ENCODE results near the gene CD70. TPM values are rescaled to one million over a fixed set of nuclear protein-coding genes. Genes with fewer than 3 reads are reported as not detected.
A peak's percentile ranks its signal among the peaks of the same experiment; 100 is the strongest.
"Not testable (repeated sequence)": the region's sequence is repeated elsewhere in the genome, so short reads cannot be mapped to it uniquely, and the experiment has no call there.

Gene CD70
- total and polyA plus RNA-seq, 2 of the 8 experiments (the other 6 are each of a cell fraction or from before 2014, with no cell fraction given), result 1.3 to 12.0 TPM

DNA sequence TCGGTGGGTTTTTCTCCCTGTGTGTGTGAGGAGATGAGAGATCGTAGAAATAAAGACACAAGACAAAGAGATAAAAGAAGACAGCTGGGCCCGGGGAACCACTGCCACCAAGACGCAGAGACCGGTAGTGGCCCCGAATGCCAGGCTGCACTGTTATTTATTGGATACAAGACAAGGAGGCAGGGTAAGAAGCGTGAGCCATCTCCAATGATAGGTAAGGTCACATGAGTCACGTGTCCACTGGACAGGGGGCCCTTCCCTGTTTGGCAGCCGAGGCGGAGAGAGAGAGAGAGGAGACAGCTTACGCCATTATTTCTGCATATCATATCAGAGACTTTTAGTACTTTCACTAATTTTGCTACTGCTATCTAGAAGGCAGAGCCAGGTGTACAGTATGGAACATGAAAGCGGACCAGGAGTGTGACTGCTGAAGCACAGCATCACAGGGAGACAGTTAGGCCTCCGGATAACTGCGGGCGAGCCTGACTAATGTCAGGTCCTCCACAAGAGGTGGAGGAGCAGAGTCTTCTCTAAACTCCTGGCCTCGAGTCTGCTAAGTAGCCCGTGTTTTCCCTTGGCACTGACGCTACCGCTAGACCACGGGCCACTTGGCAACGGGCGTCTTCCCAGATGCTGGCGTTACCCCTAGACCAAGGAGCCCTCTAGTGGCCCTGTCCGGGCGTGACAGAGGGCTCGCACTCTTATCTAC, 42.0 kb upstream of the CD70 start:
- H3K56ac ChIP-seq (replicated peaks; ENCODE audit: insufficient read length, low read depth, low read length); H4K20me1 ChIP-seq (replicated peaks in 1 of 2; ENCODE audit: control insufficient read depth in 1 of 2, insufficient read depth in 2 of 2, low read length in 2 of 2); H3K4ac ChIP-seq (replicated peaks; ENCODE audit: insufficient read length, low read depth, low read length); H2AK5ac ChIP-seq (ENCODE audit: low read depth, low read length); H3K9ac ChIP-seq (replicated peaks in 1 of 4; ENCODE audit: extremely low read depth in 1 of 4, low read depth in 3 of 4, low read length in 3 of 4); H2BK5ac ChIP-seq (ENCODE audit: low read depth, low read length); H2BK20ac ChIP-seq (ENCODE audit: low read length); H2BK12ac ChIP-seq (ENCODE audit: low read depth, low read length); H3K4me1 ChIP-seq (replicated peaks in 1 of 4; ENCODE audit: control insufficient read depth in 3 of 4, insufficient read depth in 4 of 4, low read length in 3 of 4); H4K8ac ChIP-seq (ENCODE audit: extremely low read depth, insufficient read depth, low read length); H4K5ac ChIP-seq (ENCODE audit: insufficient read length, low read depth, low read length); H3K79me1 ChIP-seq (ENCODE audit: low read depth, low read length); H3K23ac ChIP-seq (ENCODE audit: insufficient read length); H3K36me3 ChIP-seq (ENCODE audit: control insufficient read depth in 2 of 4, insufficient read depth in 4 of 4, low read length in 3 of 4); H3K27me3 ChIP-seq (replicated peaks in 1 of 4; ENCODE audit: control insufficient read depth in 3 of 4, extremely low read depth in 1 of 4, insufficient read depth in 3 of 4, low read length in 3 of 4); H3K4me2 ChIP-seq (ENCODE audit: insufficient read depth in 1 of 2, low read depth in 2 of 2, low read length in 2 of 2); H3K14ac ChIP-seq (ENCODE audit: insufficient read length); H3K4me3 ChIP-seq (ENCODE audit: extremely low read depth in 1 of 4, insufficient read depth in 2 of 4, low read depth in 3 of 4, low read length in 4 of 4); H2BK15ac ChIP-seq (ENCODE audit: low read length); H4K91ac ChIP-seq (replicated peaks; ENCODE audit: insufficient read length, low read length); FAIRE-seq; H2BK120ac ChIP-seq (replicated peaks; ENCODE audit: low read depth, low read length); H3K18ac ChIP-seq (ENCODE audit: extremely low read depth, low read length); H3K27ac ChIP-seq (ENCODE audit: low read depth, low read length); H3K79me2 ChIP-seq (ENCODE audit: control insufficient read depth in 1 of 2, insufficient read depth in 2 of 2, low read length in 2 of 2); POLR2A ChIA-PET (ENCODE audit: partially characterized antibody); H2AFZ ChIP-seq (ENCODE audit: low read length); H3K23me2 ChIP-seq (ENCODE audit: low read depth, low read length): not testable (repeated sequence)
- peaks cover 5 to 20% of the 10 kb centered on the region in 2 experiments; a peak in 3 of 4 replicates for H3K9me3 ChIP-seq (ENCODE audit: insufficient read depth in 2 of 2, low read depth in 1 of 2, low read length in 1 of 2)
- WGBS, 2 experiments (ENCODE audit: extremely low coverage in 1 of 2, insufficient coverage in 1 of 2, insufficient read length in 1 of 2, insufficient replicate concordance in 2 of 2, low coverage in 1 of 2, low lambda C conversion rate in 2 of 2, missing lambda C conversion rate in 1 of 2), result 58% methylated on average over 26 of the region's 26 CpGs; no CpG with 5 or more reads in 1 of the 2 experiments
- TF ChIP-seq, protein P1, sequence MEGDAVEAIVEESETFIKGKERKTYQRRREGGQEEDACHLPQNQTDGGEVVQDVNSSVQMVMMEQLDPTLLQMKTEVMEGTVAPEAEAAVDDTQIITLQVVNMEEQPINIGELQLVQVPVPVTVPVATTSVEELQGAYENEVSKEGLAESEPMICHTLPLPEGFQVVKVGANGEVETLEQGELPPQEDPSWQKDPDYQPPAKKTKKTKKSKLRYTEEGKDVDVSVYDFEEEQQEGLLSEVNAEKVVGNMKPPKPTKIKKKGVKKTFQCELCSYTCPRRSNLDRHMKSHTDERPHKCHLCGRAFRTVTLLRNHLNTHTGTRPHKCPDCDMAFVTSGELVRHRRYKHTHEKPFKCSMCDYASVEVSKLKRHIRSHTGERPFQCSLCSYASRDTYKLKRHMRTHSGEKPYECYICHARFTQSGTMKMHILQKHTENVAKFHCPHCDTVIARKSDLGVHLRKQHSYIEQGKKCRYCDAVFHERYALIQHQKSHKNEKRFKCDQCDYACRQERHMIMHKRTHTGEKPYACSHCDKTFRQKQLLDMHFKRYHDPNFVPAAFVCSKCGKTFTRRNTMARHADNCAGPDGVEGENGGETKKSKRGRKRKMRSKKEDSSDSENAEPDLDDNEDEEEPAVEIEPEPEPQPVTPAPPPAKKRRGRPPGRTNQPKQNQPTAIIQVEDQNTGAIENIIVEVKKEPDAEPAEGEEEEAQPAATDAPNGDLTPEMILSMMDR (IDR thresholded peaks at IDR 0.05; ENCODE audit: control extremely low read depth in 1 of 3, insufficient read depth in 1 of 3, low read depth in 1 of 3, low read length in 3 of 3), result peak; percentile 68 to 76 (median 74)
- peak; percentile 75 for TF ChIP-seq RAD21 (IDR thresholded peaks at IDR 0.05 in 1 of 2, conservative IDR thresholded peaks at IDR 0.05 in 1 of 2; ENCODE audit: low read depth in 2 of 2, low read length in 2 of 2)
- CTCF ChIA-PET (ENCODE audit: partially characterized antibody), result interaction anchor here (0.6 to 1.8 kb wide), 12 partner anchors 9 to 1219 kb away, joined by 3 to 9 read pairs (median 4); no protein-coding TSS in a partner anchor
- peak in 1 of 2 experiments; percentile 73 for DNase-seq (ENCODE audit: low read depth in 1 of 2, low spot score in 2 of 2)
